Right atrium auricular region (tissue), 2 donors: ENCODE measurements around the gene TSPAN9. TPM values are rescaled to one million over a fixed set of nuclear protein-coding genes. Genes with fewer than 3 reads are reported as not detected.

Experiments
- DNase-seq: peaks from one replicate; pipeline ENCODE4 v3.0.0-alpha.2; 2019; ENCODE audit warnings: low spot score
- H3K27ac ChIP-seq, 2 donors: fragments of 200-600 bp; sonication (generic); 1 replicate in 1 of 2; 2 replicates in 1 of 2; pipeline ENCODE4 v1.5.1; 2016 to 2019
- H3K27me3 ChIP-seq, 2 donors: fragments of 200-600 bp; sonication (generic); one replicate each; pipeline versions ENCODE4 v1.5.1 to v1.6.0; 2017 to 2019
- H3K36me3 ChIP-seq: fragments of 200-600 bp; sonication (generic); one replicate; pipeline ENCODE4 v1.5.1; 2016
- H3K4me1 ChIP-seq, 2 donors: fragments of 200-600 bp; sonication (generic); one replicate each; pipeline versions ENCODE4 v1.5.1 to v1.6.0; 2017 to 2019
- H3K4me3 ChIP-seq, 2 donors: fragments of 200-600 bp; sonication (generic); 1 replicate in 1 of 2; 2 replicates in 1 of 2; pipeline ENCODE4 v1.5.1; 2017 to 2019; ENCODE audit warnings: mild to moderate bottlenecking in 1 of 2, moderate library complexity in 1 of 2
- H3K9me3 ChIP-seq, 2 donors: fragments of 200-600 bp; sonication (generic); one replicate each; pipeline ENCODE4 v1.5.1; 2019
- CTCF ChIP-seq, 2 donors: fragments of 200-600 bp; sonication (generic); IDR thresholded peaks; one replicate each; pipeline ENCODE4 v1.5.1; 2019; ENCODE audit warnings: antibody characterized with exemption in 2 of 2
- total RNA-seq, 2 donors: library from RNA; depleted of rRNA; stranded (reverse); fragments of >200 nt; gene quantifications; one replicate each; pipeline ENCODE4 v1.1.0, GENCODE V29; 2016

Gene TSPAN9
- total RNA-seq, 2 donors from 2014 or later: 103 to 185 TPM

DNA sequence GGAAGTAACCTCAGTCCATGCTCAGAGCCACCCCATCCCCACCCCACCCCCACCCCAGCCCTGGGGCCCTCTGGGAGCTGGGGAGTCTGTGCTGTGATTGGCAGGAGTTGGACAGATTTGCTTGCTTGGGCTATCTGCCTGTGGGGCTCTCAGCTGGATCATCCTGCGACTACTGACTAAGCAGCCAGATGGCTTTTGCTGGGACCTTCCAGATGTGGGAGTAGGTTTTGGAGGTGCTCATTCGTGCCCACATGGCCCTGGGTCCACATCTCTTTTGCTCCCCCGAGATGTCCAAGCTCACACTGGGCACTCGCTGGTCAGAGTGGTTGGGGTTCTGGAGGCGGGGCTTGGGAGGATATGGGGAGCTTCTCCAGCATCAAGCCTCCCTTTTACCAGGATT lies 138.9 kb downstream of the TSPAN9 start:
- no peaks in the 10 kb centered on the region for H3K27me3 ChIP-seq
- H3K4me3 ChIP-seq: no peak overlapping the region
- peak overlapping the region; percentile 92 to 95 for H3K27ac ChIP-seq
- no peak for DNase-seq
- peaks cover 0 to 88% of the 10 kb centered on the region in 2 donors for H3K4me1 ChIP-seq
- no peaks in the 10 kb centered on the region for H3K9me3 ChIP-seq
- TF ChIP-seq CTCF (IDR thresholded peaks at IDR 0.05): no peak
- no peaks in the 10 kb centered on the region for H3K36me3 ChIP-seq

- no peak for TF ChIP-seq CTCF (IDR thresholded peaks at IDR 0.05)
- peak; percentile 76 for DNase-seq
- H3K4me3 ChIP-seq: no peak overlapping the region
- no peaks in the 10 kb centered on the region for H3K9me3 ChIP-seq
- H3K27ac ChIP-seq: peak overlapping the region; percentile 92 to 95
- no peaks in the 10 kb centered on the region for H3K27me3 ChIP-seq
- peaks cover 0 to 94% of the 10 kb centered on the region in 2 donors for H3K4me1 ChIP-seq
- H3K36me3 ChIP-seq: no peaks in the 10 kb centered on the region
Measured at GRCh38 chr12:3216726-3217682, 139.8 kb downstream of the TSPAN9 start.

- Histone ChIP-seq H3K27me3 (no peaks in the 10 kb centered on the region), H3K36me3 (no peaks in the 10 kb centered on the region), H3K27ac (peak overlapping the region; percentile 92 to 95), H3K4me3 (no peak overlapping the region), H3K4me1 (peaks cover 0 to 97% of the 10 kb centered on the region in 2 donors), H3K9me3 (no peaks in the 10 kb centered on the region)
- TF ChIP-seq CTCF (IDR thresholded peaks at IDR 0.05): no peak
- DNase-seq: no peak
Measured at GRCh38 chr12:3217683-3218079, 140.5 kb downstream of the TSPAN9 start.

DNA sequence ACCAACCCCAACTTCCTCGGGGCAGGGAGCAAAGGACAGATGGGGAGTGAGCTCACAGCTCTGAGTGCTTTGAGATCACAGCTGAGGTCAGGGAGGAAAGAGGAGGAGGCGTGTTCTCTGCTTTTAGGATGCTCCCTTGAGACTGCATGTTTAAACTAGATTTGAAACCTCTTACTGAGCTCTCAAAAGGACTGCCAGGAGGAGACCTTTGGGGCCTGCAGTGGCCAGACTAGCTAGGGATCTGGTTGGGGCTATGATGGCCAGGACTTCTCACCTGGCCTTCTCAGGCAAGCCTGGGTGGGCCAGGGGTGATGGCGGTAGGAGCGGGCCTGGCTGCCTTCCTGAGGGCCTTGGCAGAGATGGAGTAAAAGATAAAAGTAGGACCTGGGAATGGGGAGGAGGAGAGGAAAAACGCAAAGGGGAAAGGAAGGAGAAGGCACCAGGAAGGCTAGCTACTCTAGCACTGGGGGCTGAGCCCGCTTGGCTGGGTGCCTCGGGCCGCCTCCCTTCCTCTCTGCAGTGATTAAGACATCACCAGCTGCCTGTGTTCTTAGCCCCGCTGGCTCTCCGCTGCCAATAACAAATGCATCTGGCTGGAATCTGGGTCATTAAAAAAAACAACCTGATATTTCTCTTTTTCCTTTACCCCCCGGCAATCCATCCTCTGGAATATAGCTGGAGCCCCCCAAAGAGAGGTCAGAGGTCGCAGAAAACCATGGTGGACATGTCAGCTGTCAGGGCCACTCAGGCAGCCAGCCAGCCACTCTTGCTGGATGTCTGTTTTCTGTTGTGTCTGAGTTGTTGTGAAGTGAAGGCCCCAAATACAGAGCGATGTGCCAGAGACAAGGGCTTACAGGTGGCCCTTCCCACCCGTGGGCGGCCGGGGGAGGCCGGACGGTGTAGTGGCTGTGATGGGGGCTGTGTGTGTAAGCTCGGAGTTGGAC lies 141.3 kb downstream of the TSPAN9 start:
- H3K27ac ChIP-seq: peak overlapping the region; percentile 92 to 95
- peak; percentile 89 for DNase-seq
- H3K9me3 ChIP-seq: no peaks in the 10 kb centered on the region
- TF ChIP-seq CTCF (IDR thresholded peaks at IDR 0.05): no peak
- H3K36me3 ChIP-seq: no peaks in the 10 kb centered on the region
- H3K4me3 ChIP-seq: no peak overlapping the region
- H3K27me3 ChIP-seq: no peaks in the 10 kb centered on the region
- H3K4me1 ChIP-seq: peaks cover 0 to 90% of the 10 kb centered on the region in 2 donors

GRCh38 chr12:3219233-3219632 lies 142.1 kb downstream of the TSPAN9 start:
- Histone ChIP-seq H3K27me3 (no peaks in the 10 kb centered on the region), H3K4me1 (peaks cover 0 to 90% of the 10 kb centered on the region in 2 donors), H3K4me3 (no peak overlapping the region), H3K36me3 (no peaks in the 10 kb centered on the region), H3K9me3 (no peaks in the 10 kb centered on the region), H3K27ac (peak overlapping the region; percentile 92 to 95)
- no peak for DNase-seq
- TF ChIP-seq CTCF (IDR thresholded peaks at IDR 0.05): no peak
